DND-41 (cell line): ENCODE measurements around the gene AFF3.

Experiments
- EZH2 ChIP-seq: IDR thresholded peaks from 3 replicates; pipeline ENCODE4 v1.6.1; 2012; ENCODE audit warnings: borderline replicate concordance, low read depth, mild to moderate bottlenecking, moderate library complexity, low read length, inconsistent platforms; ENCODE audit not compliant: severe bottlenecking
- TF ChIP-seq, protein P1 (sequence below): IDR thresholded peaks from 2 replicates; pipeline ENCODE4 v1.5.1; 2012; ENCODE audit warnings: borderline replicate concordance, low read length, moderate library complexity, mild to moderate bottlenecking; ENCODE audit not compliant: poor library complexity, severe bottlenecking; ENCODE audit errors: extremely low read depth

DNA sequence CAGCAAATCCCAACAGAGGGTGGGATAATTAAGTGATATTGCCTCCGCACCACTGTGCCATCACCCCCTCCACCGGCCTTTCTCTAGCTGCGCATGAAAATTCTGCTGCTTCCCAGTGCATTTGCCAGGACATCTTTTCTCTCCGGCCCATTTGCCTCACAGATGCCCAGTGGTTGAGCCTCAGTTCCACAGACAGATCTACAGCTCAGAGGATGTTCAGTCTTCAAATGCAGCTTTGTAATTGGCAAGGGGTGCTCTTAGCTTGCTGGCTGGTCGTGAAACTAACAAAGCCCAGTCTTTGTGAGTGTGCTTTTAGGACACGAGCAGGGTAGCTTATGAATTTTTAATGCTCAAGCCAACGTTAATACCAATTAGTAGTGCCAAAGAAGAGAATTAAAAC is 399.2 kb downstream of the AFF3 start:
- TF ChIP-seq, protein P1, sequence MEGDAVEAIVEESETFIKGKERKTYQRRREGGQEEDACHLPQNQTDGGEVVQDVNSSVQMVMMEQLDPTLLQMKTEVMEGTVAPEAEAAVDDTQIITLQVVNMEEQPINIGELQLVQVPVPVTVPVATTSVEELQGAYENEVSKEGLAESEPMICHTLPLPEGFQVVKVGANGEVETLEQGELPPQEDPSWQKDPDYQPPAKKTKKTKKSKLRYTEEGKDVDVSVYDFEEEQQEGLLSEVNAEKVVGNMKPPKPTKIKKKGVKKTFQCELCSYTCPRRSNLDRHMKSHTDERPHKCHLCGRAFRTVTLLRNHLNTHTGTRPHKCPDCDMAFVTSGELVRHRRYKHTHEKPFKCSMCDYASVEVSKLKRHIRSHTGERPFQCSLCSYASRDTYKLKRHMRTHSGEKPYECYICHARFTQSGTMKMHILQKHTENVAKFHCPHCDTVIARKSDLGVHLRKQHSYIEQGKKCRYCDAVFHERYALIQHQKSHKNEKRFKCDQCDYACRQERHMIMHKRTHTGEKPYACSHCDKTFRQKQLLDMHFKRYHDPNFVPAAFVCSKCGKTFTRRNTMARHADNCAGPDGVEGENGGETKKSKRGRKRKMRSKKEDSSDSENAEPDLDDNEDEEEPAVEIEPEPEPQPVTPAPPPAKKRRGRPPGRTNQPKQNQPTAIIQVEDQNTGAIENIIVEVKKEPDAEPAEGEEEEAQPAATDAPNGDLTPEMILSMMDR, result no peak
- no peak for TF ChIP-seq EZH2
